GF-D8 (cell line): ENCODE data around the gene CCDC17.
"Not testable (repeated sequence)": the region's sequence is repeated elsewhere in the genome, so short reads cannot be mapped to it uniquely, and the experiment has no call there.

ENCODE experiments used
- DNase-seq: peaks from one replicate; lab custom pipeline; 2025; lab: John Stamatoyannopoulos, UW

Gene CCDC17

GRCh38 chr1:45621895-45622523 is 1.8 kb downstream of the CCDC17 start:
- DNase-seq = no peak

DNA sequence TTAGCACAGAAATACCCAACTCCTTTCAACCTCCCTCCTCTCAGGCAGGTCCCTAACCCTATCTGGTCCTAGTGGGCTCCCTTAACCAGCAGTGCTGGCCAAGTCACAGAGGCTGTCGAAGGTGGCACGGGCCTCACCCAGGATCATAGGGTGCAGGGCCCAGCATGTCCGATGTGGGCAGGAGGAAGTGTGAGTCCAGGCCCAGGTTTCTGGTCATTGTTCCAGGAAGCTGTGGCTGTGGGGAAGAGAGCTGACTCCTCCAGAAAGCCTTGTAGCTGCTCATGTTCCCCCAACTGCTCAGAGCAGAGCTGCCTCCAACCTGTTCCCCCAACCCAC is 2.4 kb downstream of the CCDC17 start:
- DNase-seq = no peak

DNA sequence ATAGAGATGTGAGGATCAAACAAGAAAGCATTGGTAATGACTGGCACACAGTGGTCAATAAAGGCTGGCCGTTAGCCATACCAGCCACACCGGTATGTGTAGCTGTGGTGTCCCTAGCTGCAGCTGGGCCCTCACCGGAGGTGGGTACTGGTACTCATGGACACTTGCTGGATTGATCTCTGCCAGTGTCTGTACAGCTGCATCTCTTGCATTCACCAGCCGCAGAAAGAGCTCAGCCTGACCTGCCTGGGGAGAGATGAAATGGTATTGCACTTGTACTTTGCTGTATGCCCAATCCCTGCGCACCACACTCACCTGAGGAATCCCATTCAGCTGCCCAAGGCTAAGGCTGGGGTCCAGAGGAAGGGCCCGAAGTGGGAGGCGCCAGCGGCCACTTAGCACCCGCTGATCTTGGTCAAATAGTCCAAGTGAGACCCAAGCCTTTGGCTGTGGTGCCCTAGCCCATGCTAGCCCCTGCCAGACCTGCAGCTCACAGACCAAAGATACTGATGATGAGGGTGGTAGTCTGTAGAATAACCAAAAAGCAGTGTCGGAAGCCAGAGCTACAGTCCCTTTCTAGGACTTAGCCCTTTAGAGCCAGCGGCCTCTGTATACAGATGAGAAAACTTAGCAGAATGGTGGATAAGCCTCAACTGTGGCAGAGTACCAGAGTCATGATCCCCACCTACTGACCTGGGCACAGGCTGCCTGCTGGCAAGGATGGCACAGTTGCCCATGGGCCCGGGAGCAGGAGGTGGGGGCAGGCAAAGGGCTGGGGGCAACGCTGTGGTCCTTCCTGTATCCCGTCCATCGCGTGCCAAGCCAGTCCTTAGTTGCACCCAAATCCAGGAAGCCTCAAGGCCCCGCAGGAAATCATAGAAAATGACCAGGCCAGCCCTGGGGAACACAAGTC is 3.0 kb downstream of the CCDC17 start:
- no peak for DNase-seq

GRCh38 chr1:45619149-45619921 is 4.5 kb downstream of the CCDC17 start:
- no peak for DNase-seq

- DNase-seq = no peak
These were observed 6.2 kb downstream of the CCDC17 start for GRCh38 chr1:45617618-45618017.

DNA sequence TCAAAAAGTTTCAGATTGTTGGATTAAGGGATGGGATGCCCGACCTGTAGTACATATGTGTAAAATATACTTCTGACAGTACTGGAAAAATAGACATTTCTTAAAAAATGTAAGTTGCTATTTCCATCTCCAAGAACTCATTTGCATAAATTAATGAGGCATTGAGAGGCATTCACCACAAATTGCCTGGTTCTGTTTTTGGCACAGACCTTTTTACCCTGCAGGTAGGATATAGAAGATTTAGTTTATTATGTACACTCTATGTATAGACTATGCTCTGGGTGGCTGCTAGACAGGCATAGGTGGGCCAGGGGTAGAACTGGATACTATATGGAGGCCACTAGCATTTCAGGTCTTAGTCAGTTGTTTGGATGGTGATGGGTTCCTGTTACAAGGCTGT is 8.0 kb downstream of the CCDC17 start:
- DNase-seq = no peak

- no peak for DNase-seq
These were observed 10.8 kb downstream of the CCDC17 start for GRCh38 chr1:45612941-45613579.

GRCh38 chr1:45610589-45611226 is 13.1 kb downstream of the CCDC17 start:
- DNase-seq = no peak

DNA sequence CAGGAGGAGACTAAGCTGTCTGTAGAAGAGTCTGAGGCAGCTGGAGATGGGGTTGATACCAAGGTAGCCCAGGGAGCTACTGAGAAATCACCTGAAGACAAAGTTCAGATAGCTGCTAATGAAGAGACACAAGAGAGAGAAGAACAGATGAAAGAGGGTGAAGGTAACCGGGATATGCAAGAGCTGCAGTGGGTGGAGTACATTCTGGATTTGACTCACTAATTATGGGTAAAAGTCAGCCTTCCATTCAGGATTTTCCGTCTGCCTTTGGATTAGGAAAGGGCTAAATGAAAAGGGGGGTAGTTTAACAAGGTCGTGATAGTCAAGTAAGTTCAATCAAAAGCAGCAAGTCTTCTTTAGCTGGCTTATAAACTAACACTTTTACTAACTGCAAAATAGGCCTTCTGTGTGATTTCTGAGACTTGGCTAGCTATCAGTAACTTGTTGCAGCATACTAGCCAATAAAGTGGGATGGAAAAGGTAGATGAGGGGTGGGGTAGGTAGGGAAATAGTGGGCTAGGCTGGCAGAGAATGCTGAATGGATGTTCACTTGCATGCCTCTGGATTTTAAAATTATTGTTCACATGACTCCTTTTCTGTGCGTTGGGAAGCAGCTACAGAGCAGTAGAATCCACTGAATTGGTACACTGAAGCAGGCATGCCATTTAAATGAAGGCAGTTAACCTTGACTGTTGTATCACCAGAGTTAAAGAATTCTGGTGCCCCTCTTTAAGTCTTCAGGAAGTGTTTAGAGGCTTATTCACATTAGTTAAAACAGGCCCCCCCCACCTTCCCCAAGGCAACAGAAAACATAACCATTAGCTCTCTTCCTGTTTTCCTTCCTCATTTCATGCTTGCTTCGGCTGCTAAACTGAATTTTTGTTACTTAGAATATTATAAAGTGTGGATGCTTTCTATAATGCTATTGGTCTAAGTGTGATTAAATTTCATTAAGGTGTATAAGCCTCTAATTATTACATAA is 15.4 kb downstream of the CCDC17 start:
- no peak for DNase-seq

GRCh38 chr1:45607404-45608074 is 16.3 kb downstream of the CCDC17 start:
- DNase-seq = no peak

DNA sequence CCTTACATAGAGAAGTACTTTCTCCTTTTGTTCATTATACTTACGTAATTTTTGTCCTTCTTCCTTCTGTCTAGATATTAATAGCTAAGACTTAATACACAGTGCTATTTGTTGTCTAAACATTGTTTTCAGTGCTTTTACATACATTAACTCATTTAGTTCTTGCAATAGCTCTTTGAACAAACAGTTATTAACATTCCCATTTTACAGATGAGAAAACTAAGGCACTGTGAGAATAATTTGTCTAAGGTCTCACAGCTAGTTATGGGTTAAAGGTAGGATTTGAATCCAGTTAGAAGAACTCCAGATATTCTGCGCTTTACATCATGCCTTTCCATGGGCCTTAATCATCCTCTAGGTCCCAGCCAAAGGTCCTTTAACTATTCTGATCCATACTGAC is 19.6 kb downstream of the CCDC17 start:
- no peak for DNase-seq

DNA sequence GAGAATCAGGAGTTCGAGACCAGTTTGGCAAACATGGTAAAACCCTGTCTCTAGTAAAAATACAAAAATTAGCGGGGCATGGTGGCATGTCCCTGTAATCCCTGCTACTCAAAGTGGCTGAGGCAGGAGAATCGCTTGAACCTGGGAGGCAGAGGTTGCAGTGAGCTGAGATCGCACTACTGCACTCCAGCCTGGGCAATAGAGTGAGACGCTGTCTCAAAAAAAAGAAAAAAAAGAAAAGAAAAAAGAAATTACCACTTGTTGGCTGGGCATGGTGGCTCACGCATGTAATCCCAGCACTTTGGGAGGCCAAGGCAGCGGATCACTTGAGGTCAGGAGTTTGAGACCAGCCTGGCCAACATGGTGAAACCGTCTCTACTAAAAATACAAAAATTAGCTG is 27.1 kb downstream of the CCDC17 start:
- not testable (repeated sequence) for DNase-seq

DNA sequence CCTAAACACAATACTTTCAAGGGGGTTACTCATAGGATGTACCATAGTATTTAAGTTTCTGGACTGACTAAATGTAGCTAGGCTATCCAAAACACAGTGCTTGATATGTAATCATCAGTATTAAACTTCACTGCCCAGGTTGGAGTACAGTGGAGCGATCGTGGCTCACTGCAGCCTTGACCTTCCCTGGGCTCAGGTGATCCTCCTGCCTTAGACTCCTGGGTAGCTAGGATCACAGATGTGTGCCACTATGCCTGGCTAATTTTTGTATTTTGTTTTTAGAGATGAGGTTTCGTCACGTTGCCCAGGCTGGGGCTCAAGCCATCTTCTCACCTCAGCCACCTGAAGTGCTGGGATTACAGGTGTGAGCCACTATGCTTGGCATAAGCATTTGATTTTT is 29.4 kb downstream of the CCDC17 start:
- no peak for DNase-seq

DNA sequence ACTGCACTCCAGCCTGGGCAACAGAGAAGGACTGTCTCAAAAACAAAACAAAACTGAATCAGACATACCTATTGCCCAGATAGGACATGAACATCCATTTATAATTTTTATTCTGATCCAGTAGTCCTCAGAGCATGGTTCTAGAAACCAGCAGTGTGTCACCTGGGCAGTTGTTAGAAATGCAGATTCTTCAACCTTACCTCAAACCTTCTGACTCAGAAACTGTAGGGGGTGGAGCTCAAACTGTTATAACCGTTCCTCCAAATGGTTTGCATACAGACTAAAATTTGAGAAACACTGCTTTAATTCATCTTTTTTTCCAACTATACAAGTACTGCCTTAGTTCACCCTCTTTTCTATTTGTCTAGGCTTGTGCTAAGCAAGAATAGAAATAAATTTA is 34.0 kb downstream of the CCDC17 start:
- no peak for DNase-seq

DNA sequence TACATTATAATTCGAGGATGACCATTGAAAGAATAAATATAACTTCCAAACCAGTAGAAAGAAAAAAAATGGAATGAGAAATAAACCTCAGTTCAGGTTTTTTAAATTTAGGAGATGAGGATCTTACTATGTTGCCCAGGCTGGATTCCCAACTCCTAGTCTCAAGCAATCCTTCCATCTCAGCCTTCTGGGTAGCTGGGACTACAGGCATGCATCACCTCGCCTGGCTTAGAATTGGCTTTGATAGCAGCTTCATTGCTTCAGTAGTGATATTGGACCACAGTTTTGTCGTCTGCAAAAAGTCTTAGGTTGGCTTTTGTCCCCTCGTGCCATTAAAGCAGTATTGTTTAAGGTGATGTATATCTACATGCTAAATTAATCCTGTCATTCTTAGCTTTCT is 37.1 kb downstream of the CCDC17 start:
- no peak for DNase-seq

DNA sequence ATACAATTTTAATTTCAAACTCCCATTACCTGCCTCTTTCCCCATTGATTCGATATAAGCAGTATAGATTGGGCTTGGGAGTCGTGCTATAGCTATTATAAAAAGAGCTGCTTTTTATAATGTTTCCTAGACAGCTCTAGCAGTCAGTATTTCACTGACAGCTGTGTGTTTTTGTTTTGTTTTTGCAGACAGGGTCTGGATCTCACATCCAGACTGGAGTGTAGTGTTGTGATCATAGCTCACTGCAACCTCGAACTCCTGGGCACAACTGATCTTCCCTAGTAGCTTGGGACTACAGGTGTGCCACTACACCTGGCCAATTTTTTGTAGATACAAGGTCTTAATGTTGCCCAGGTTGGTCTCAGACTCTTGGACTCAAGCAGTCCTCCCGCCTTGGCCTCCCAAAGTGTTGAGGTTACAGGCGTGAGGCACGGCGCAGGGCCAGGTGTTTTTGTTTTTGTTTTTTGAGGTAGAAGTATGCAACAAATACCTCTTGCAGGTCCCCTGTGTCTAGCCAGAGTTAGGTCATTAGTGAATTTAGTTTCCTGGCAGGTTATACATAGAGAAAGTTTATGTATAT is 38.3 kb downstream of the CCDC17 start:
- DNase-seq = no peak

- DNase-seq = no peak
These were observed 38.8 kb downstream of the CCDC17 start for GRCh38 chr1:45585110-45585426.

GRCh38 chr1:45584351-45585109 is 39.3 kb downstream of the CCDC17 start:
- peak; percentile 73 for DNase-seq
